ENCODE results near the gene GREM2.

DNA sequence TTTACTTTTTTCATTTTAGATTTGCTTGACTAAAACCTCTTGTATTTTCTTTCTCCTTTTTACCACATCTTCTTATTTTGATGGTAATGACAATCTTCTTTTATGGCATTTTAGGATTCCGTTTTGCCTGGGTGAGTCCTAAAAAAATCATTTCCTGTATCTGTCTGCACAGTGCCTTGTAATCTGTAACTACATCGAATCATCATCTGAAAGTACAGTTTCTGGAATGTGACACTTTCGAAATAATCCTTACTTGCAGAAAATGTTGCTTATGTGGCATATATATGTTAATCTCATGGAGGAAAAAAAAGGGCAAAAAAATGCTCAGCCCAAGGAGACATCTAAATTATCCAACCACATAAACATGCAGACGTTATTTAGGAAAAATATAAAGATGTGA is 29.0 kb downstream of the GREM2 start:
- no peak for TF ChIP-seq POLR2A (IDR thresholded peaks at IDR 0.05)
- no peak for TF ChIP-seq CTCF (IDR thresholded peaks at IDR 0.05 in 8 of 11, conservative IDR thresholded peaks at IDR 0.05 in 3 of 11)
- TF ChIP-seq POLR2AphosphoS5 (IDR thresholded peaks at IDR 0.05): no peak
